AG04450 (cell line): Measurements from ENCODE around the gene ZEB2. TPM values are rescaled to one million over a fixed set of nuclear protein-coding genes. Genes with fewer than 3 reads are reported as not detected.

Experiments used
- CTCF ChIA-PET: fragments of 300-600, 350-600 bp; formaldehyde crosslinking; extraction: SDS; loops from one replicate; lab custom pipeline; 2022; ENCODE audit warnings: antibody characterized with exemption, inconsistent platforms; lab: Charles Lee
- POLR2A ChIA-PET: fragments of 350-600 bp; formaldehyde crosslinking; extraction: SDS; loops from one replicate; lab custom pipeline; 2021; ENCODE audit warnings: antibody characterized with exemption, inconsistent platforms; lab: Yijun Ruan, JAX
- DNase-seq: peaks from one replicate; pipeline ENCODE4 v3.0.0-alpha.2; 2011; ENCODE audit warnings: low read depth, low spot score
- H3K27ac ChIP-seq: one replicate; pipeline ENCODE4 v1.5.1; 2012; ENCODE audit warnings: low read depth, low read length, control low read depth
- H3K27me3 ChIP-seq: one replicate; pipeline ENCODE4 v1.6.0; 2012; ENCODE audit warnings: low read length; ENCODE audit not compliant: control insufficient read depth, insufficient read depth
- H3K4me3 ChIP-seq: 2 replicates; pipeline ENCODE4 v1.5.1; 2011; ENCODE audit warnings: mild to moderate bottlenecking, low read depth, low read length, control low read depth
- H3K9me3 ChIP-seq: 2 replicates; pipeline ENCODE4 v1.5.1; 2012; ENCODE audit warnings: low read length; ENCODE audit not compliant: control insufficient read depth, insufficient read depth
- polyA plus RNA-seq: library from polyadenylated mRNA; depleted of rRNA; stranded (reverse); fragments of >200 nt; gene quantifications from 2 replicates; pipeline ENCODE4 v1.2.3, GENCODE V29; 2011
- TF ChIP-seq, protein P1 (sequence below): IDR thresholded peaks from 2 replicates; pipeline ENCODE4 v1.5.1; 2011; ENCODE audit warnings: low read depth, low read length, control low read depth, inconsistent platforms

The ZEB2 gene
- polyA plus RNA-seq, 1 experiment = 41.7 TPM

DNA sequence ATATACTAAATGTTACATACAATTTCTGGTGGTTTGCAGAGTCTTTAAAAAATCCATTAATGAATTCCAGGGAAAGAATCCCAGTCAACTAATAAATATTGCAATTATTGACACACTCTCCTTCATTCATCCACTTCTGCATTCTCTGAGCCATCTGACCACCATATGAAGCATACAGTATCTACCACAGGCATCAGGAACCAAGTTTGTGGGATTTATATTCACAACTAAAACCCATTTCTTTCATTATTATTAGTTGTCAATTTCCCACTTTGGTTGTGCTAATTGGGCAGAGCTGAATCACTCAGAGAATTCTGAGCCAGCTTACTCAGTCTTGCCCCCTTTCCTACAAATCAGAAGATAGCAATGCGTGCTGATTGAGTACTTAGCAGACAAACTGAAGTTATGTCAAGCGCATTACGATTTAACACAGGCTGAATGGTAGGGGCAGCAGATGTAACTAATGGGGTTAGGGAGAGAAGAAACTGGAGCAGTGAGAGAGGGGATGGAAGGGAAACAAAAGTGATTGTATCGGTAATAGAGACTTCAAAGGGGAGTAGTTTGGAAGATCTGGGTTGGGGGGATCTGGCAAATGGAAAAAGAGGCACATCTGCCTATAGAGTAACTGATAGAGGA lies 52.3 kb downstream of the ZEB2 start:
- Histone ChIP-seq H3K4me3 (no peak overlapping the region), H3K27me3 (no peaks in the 10 kb centered on the region), H3K27ac (no peak overlapping the region), H3K9me3 (no peaks in the 10 kb centered on the region)
- no peak for DNase-seq
- TF ChIP-seq, protein P1, sequence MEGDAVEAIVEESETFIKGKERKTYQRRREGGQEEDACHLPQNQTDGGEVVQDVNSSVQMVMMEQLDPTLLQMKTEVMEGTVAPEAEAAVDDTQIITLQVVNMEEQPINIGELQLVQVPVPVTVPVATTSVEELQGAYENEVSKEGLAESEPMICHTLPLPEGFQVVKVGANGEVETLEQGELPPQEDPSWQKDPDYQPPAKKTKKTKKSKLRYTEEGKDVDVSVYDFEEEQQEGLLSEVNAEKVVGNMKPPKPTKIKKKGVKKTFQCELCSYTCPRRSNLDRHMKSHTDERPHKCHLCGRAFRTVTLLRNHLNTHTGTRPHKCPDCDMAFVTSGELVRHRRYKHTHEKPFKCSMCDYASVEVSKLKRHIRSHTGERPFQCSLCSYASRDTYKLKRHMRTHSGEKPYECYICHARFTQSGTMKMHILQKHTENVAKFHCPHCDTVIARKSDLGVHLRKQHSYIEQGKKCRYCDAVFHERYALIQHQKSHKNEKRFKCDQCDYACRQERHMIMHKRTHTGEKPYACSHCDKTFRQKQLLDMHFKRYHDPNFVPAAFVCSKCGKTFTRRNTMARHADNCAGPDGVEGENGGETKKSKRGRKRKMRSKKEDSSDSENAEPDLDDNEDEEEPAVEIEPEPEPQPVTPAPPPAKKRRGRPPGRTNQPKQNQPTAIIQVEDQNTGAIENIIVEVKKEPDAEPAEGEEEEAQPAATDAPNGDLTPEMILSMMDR = no peak
- CTCF ChIA-PET = no interaction called here
- POLR2A ChIA-PET = no interaction called here

GRCh38 chr2:144466637-144467036 lies 53.3 kb downstream of the ZEB2 start:
- Histone ChIP-seq H3K4me3 (no peak overlapping the region), H3K27ac (no peak overlapping the region), H3K9me3 (no peaks in the 10 kb centered on the region), H3K27me3 (no peaks in the 10 kb centered on the region)
- POLR2A ChIA-PET = no interaction called here
- CTCF ChIA-PET = no interaction called here
- no peak for DNase-seq
- TF ChIP-seq, protein P1 = no peak

- POLR2A ChIA-PET = no interaction called here
- H3K27me3 ChIP-seq = no peaks in the 10 kb centered on the region
Measured at GRCh38 chr2:144465749-144466148, 54.2 kb downstream of the ZEB2 start.

GRCh38 chr2:144464730-144465129 lies 55.2 kb downstream of the ZEB2 start:
- no peak overlapping the region for H3K4me3 ChIP-seq
- H3K27me3 ChIP-seq = no peaks in the 10 kb centered on the region
- H3K9me3 ChIP-seq = no peaks in the 10 kb centered on the region
- TF ChIP-seq, protein P1 = no peak
- ChIA-PET CTCF (no interaction called here), POLR2A (no interaction called here)
- no peak overlapping the region for H3K27ac ChIP-seq
- DNase-seq = no peak

More at GRCh38 chr2:144465749-144466148, 54.2 kb downstream of the ZEB2 start:
- no peak for DNase-seq
- TF ChIP-seq, protein P1 = no peak
- Histone ChIP-seq H3K9me3 (no peaks in the 10 kb centered on the region), H3K4me3 (no peak overlapping the region), H3K27ac (no peak overlapping the region)
- CTCF ChIA-PET = interaction anchor here (1.2 kb wide), 1 partner anchor 32 kb away, joined by 3 read pairs; no protein-coding TSS in a partner anchor

DNA sequence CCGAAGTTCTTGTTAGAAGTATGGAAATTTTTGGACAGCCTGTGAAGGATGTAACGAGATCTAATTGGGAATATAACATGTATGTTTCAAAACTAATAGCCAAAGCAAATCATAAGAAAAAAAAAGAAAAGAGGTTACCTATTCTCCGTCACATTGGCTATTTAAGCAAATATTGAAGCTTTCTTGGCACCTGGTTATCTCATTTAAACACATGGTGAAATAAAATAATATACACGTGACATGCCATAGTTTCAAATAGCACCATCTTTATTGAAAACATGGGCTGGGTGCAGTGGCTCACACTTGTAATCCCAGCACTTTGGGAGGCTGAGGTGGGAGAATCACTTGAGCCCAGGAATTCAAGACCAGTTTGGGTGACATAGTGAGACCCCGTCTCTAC lies 56.7 kb downstream of the ZEB2 start:
- Histone ChIP-seq H3K27me3 (no peaks in the 10 kb centered on the region), H3K27ac (no peak overlapping the region), H3K9me3 (no peaks in the 10 kb centered on the region), H3K4me3 (no peak overlapping the region)
- POLR2A ChIA-PET = no interaction called here
- TF ChIP-seq, protein P1 = no peak
- CTCF ChIA-PET = interaction anchor here (0.9 kb wide), 1 partner anchor 10 kb away, joined by 3 read pairs; no protein-coding TSS in a partner anchor
- DNase-seq = no peak
